ENCODE data around the gene OBI1.

DNA sequence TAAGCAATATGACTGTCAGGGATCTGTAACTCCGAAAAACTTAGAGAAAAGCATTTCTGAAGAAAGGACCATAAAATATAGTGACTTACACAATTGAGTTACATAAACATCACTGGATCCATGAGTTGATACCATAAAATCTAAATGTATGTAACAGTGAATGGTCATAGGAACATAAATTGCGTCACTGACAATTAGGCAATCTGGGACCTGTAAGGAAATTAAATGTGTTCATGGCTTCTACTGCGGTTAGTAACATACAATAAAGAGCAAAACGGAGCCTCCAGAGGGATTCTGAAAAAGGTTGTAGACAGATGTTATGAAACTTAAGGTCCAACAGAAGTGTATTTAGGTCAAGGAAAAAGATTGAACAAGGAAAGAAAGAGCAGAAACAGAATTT is 82.7 kb downstream of the OBI1 start:
- TF ChIP-seq POLR2A (IDR thresholded peaks at IDR 0.05; ENCODE audit: low read length) (no peak), CTCF (IDR thresholded peaks at IDR 0.05) (no peak), BHLHE40 (IDR thresholded peaks at IDR 0.05; ENCODE audit: low read depth, low read length) (no peak), RAD21 (conservative IDR thresholded peaks at IDR 0.05 in 1 of 2, IDR thresholded peaks at IDR 0.05 in 1 of 2) (no peak), TP53 (CRISPR knock-in tag; IDR thresholded peaks at IDR 0.05) (no peak), HES2 (IDR thresholded peaks at IDR 0.05) (no peak), EP300 (IDR thresholded peaks at IDR 0.05) (no peak), CEBPB (IDR thresholded peaks at IDR 0.05) (no peak)
- TF ChIP-seq, protein P1, sequence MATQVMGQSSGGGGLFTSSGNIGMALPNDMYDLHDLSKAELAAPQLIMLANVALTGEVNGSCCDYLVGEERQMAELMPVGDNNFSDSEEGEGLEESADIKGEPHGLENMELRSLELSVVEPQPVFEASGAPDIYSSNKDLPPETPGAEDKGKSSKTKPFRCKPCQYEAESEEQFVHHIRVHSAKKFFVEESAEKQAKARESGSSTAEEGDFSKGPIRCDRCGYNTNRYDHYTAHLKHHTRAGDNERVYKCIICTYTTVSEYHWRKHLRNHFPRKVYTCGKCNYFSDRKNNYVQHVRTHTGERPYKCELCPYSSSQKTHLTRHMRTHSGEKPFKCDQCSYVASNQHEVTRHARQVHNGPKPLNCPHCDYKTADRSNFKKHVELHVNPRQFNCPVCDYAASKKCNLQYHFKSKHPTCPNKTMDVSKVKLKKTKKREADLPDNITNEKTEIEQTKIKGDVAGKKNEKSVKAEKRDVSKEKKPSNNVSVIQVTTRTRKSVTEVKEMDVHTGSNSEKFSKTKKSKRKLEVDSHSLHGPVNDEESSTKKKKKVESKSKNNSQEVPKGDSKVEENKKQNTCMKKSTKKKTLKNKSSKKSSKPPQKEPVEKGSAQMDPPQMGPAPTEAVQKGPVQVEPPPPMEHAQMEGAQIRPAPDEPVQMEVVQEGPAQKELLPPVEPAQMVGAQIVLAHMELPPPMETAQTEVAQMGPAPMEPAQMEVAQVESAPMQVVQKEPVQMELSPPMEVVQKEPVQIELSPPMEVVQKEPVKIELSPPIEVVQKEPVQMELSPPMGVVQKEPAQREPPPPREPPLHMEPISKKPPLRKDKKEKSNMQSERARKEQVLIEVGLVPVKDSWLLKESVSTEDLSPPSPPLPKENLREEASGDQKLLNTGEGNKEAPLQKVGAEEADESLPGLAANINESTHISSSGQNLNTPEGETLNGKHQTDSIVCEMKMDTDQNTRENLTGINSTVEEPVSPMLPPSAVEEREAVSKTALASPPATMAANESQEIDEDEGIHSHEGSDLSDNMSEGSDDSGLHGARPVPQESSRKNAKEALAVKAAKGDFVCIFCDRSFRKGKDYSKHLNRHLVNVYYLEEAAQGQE (IDR thresholded peaks at IDR 0.05) = no peak
- TF ChIP-seq, protein P2, sequence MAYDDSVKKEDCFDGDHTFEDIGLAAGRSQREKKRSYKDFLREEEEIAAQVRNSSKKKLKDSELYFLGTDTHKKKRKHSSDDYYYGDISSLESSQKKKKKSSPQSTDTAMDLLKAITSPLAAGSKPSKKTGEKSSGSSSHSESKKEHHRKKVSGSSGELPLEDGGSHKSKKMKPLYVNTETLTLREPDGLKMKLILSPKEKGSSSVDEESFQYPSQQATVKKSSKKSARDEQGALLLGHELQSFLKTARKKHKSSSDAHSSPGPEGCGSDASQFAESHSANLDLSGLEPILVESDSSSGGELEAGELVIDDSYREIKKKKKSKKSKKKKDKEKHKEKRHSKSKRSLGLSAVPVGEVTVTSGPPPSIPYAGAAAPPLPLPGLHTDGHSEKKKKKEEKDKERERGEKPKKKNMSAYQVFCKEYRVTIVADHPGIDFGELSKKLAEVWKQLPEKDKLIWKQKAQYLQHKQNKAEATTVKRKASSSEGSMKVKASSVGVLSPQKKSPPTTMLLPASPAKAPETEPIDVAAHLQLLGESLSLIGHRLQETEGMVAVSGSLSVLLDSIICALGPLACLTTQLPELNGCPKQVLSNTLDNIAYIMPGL (CRISPR knock-in tag; IDR thresholded peaks at IDR 0.05; ENCODE audit: borderline replicate concordance) = no peak
- TF ChIP-seq, protein P3, sequence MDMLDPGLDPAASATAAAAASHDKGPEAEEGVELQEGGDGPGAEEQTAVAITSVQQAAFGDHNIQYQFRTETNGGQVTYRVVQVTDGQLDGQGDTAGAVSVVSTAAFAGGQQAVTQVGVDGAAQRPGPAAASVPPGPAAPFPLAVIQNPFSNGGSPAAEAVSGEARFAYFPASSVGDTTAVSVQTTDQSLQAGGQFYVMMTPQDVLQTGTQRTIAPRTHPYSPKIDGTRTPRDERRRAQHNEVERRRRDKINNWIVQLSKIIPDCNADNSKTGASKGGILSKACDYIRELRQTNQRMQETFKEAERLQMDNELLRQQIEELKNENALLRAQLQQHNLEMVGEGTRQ (IDR thresholded peaks at IDR 0.05) = no peak
